GM20000 (cell line): ENCODE measurements around the gene CEP20.

ENCODE experiments used
- DNase-seq: peaks from one replicate; pipeline ENCODE4 v3.0.0; 2012; ENCODE audit warnings: low spot score
- CTCF ChIP-seq: IDR thresholded peaks from 2 replicates; pipeline ENCODE4 v1.5.1; 2012; ENCODE audit warnings: mild to moderate bottlenecking, control low read depth; ENCODE audit errors: extremely low read depth, missing control alignments

CEP20 gene

GRCh38 chr16:15870011-15870410 is 18.4 kb downstream of the CEP20 start:
- DNase-seq = no peak
- TF ChIP-seq CTCF = no peak

- no peak for TF ChIP-seq CTCF
- DNase-seq = no peak
Measured at GRCh38 chr16:15866451-15866850, 22.0 kb downstream of the CEP20 start.

- no peak for DNase-seq
- TF ChIP-seq CTCF = no peak
Measured at GRCh38 chr16:15865742-15866141, 22.7 kb downstream of the CEP20 start.

GRCh38 chr16:15864939-15865338 is 23.5 kb downstream of the CEP20 start:
- no peak for DNase-seq
- no peak for TF ChIP-seq CTCF

- no peak for DNase-seq
- TF ChIP-seq CTCF = no peak
Measured at GRCh38 chr16:15861996-15862395, 26.4 kb downstream of the CEP20 start.

- DNase-seq = no peak
- no peak for TF ChIP-seq CTCF
Measured at GRCh38 chr16:15858921-15859668, 29.3 kb downstream of the CEP20 start.

- peak; percentile 53 for DNase-seq
- TF ChIP-seq CTCF = no peak
Measured at GRCh38 chr16:15857724-15858560, 30.5 kb downstream of the CEP20 start.
